ENCODE results near the gene POU6F2. TPM values are rescaled to one million over a fixed set of nuclear protein-coding genes. Genes with fewer than 3 reads are reported as not detected.
"Not testable (repeated sequence)": the region's sequence is repeated elsewhere in the genome, so short reads cannot be mapped to it uniquely, and the experiment has no call there.

The POU6F2 gene
- total RNA-seq, 2 donors from 2014 or later: 1.0 to 1.1 TPM

- DNase-seq (no peak), ATAC-seq (no peak)
- intact Hi-C loops (cut with DNase I): no loop called here
Observed at GRCh38 chr7:38973760-38974159, 3.9 kb upstream of the POU6F2 start.

- no peak for ATAC-seq
- no peak for DNase-seq
- intact Hi-C loops (cut with DNase I): no loop called here
Observed at GRCh38 chr7:38975944-38976392, 1.7 kb upstream of the POU6F2 start.

- intact Hi-C loops (cut with DNase I): no loop called here
Observed at GRCh38 chr7:38978491-38978890, 782 bp downstream of the POU6F2 start.

GRCh38 chr7:38992203-38992602 lies 14.5 kb downstream of the POU6F2 start:
- no peak for DNase-seq
- ATAC-seq: no peak
- intact Hi-C loops (cut with DNase I): no loop called here

More at GRCh38 chr7:38978491-38978890, 782 bp downstream of the POU6F2 start:
- DNase-seq (no peak), ATAC-seq (no peak)

GRCh38 chr7:39001595-39001994 lies 23.9 kb downstream of the POU6F2 start:
- DNase-seq (no peak), ATAC-seq (no peak)
- intact Hi-C loops (cut with DNase I): no loop called here

- intact Hi-C loops (cut with DNase I): no loop called here
- DNase-seq (no peak), ATAC-seq (no peak)
Observed at GRCh38 chr7:39002755-39003154, 25.0 kb downstream of the POU6F2 start.

GRCh38 chr7:39005036-39005435 lies 27.3 kb downstream of the POU6F2 start:
- intact Hi-C loops (cut with DNase I): no loop called here

GRCh38 chr7:39005461-39005860 lies 27.8 kb downstream of the POU6F2 start:
- intact Hi-C loops (cut with DNase I): no loop called here
- DNase-seq (no peak), ATAC-seq (no peak)

More at GRCh38 chr7:39005036-39005435, 27.3 kb downstream of the POU6F2 start:
- ATAC-seq (no peak), DNase-seq (no peak)

GRCh38 chr7:39013049-39013939 lies 35.6 kb downstream of the POU6F2 start:
- ATAC-seq; intact Hi-C loops (cut with DNase I); DNase-seq: not testable (repeated sequence)

- ATAC-seq: no peak
- no peak for DNase-seq
- intact Hi-C loops (cut with DNase I): no loop called here
Observed at GRCh38 chr7:39016609-39017008, 38.9 kb downstream of the POU6F2 start.

- intact Hi-C loops (cut with DNase I): no loop called here
- ATAC-seq: no peak
- no peak for DNase-seq
Observed at GRCh38 chr7:39017369-39017915, 39.7 kb downstream of the POU6F2 start.

- DNase-seq (no peak), ATAC-seq (no peak)
- intact Hi-C loops (cut with DNase I): no loop called here
Observed at GRCh38 chr7:39022796-39023195, 45.1 kb downstream of the POU6F2 start.

- no peak for DNase-seq
- intact Hi-C loops (cut with DNase I): no loop called here
- no peak for ATAC-seq
Observed at GRCh38 chr7:39027491-39027890, 49.8 kb downstream of the POU6F2 start.

- intact Hi-C loops (cut with DNase I): no loop called here
- ATAC-seq: no peak
Observed at GRCh38 chr7:39033885-39034624, 56.3 kb downstream of the POU6F2 start.

GRCh38 chr7:39035156-39035555 lies 57.4 kb downstream of the POU6F2 start:
- no peak for ATAC-seq
- DNase-seq: no peak
- intact Hi-C loops (cut with DNase I): no loop called here

More at GRCh38 chr7:39033885-39034624, 56.3 kb downstream of the POU6F2 start:
- no peak for DNase-seq

GRCh38 chr7:39035903-39036302 lies 58.2 kb downstream of the POU6F2 start:
- ATAC-seq: no peak
- no peak for DNase-seq
- intact Hi-C loops (cut with DNase I): no loop called here

- ATAC-seq: no peak
- intact Hi-C loops (cut with DNase I): no loop called here
- DNase-seq: no peak
Observed at GRCh38 chr7:39042670-39043069, 65.0 kb downstream of the POU6F2 start.

GRCh38 chr7:39043531-39043930 lies 65.8 kb downstream of the POU6F2 start:
- DNase-seq: no peak
- intact Hi-C loops (cut with DNase I): no loop called here
- ATAC-seq: no peak

- intact Hi-C loops (cut with DNase I): no loop called here
- DNase-seq (no peak), ATAC-seq (no peak)
Observed at GRCh38 chr7:39044489-39044888, 66.8 kb downstream of the POU6F2 start.

GRCh38 chr7:39045231-39045630 lies 67.5 kb downstream of the POU6F2 start:
- intact Hi-C loops (cut with DNase I): no loop called here
- ATAC-seq (no peak), DNase-seq (no peak)
